Lung (tissue), 12 donors: ENCODE results near the gene MAN2A1. TPM values are rescaled to one million over a fixed set of nuclear protein-coding genes. Genes with fewer than 3 reads are reported as not detected.

Source experiments
- ATAC-seq: fragments of 200-7000 bp; cut with Tn5 transposase; one replicate; pipeline ENCODE4 v1.9.1; 2020; ENCODE audit warnings: moderate number of reproducible peaks; ENCODE audit not compliant: insufficient read depth, low FRiP score
- DNase-seq, 3 donors: peaks; one replicate each; pipeline ENCODE4 v3.0.0-alpha.2; 2013 to 2017
- H3K27ac ChIP-seq, 2 donors: one replicate each; pipeline ENCODE4 v1.5.1; 2013; ENCODE audit warnings: mild to moderate bottlenecking in 2 of 2, moderate library complexity in 2 of 2, control low read depth in 1 of 2, inconsistent platforms in 1 of 2, low read depth in 1 of 2, low read length in 1 of 2
- H3K27me3 ChIP-seq, 3 donors: one replicate each; pipeline ENCODE4 v1.5.1; 2013; ENCODE audit warnings: low read length in 2 of 3; ENCODE audit not compliant: control insufficient read depth in 3 of 3, insufficient read depth in 3 of 3
- H3K36me3 ChIP-seq, 4 donors: one replicate each; pipeline ENCODE4 v1.5.1; 2013; ENCODE audit warnings: low read length in 4 of 4, mild to moderate bottlenecking in 1 of 4, moderate library complexity in 1 of 4; ENCODE audit not compliant: control insufficient read depth in 4 of 4, insufficient read depth in 4 of 4
- H3K4me1 ChIP-seq, 5 donors: one replicate each; pipeline ENCODE4 v1.5.1; 2013; ENCODE audit warnings: low read length in 5 of 5, mild to moderate bottlenecking in 2 of 5, moderate library complexity in 1 of 5; ENCODE audit not compliant: control insufficient read depth in 5 of 5, insufficient read depth in 5 of 5
- H3K4me3 ChIP-seq: one replicate; pipeline ENCODE4 v1.5.1; 2013; ENCODE audit warnings: mild to moderate bottlenecking, control low read depth, moderate library complexity
- H3K9ac ChIP-seq, 2 donors: one replicate each; pipeline ENCODE4 v1.5.1; 2013; ENCODE audit warnings: low read length in 2 of 2, control low read depth in 1 of 2; ENCODE audit not compliant: insufficient read depth in 1 of 2
- H3K9me3 ChIP-seq, 4 donors: one replicate each; pipeline ENCODE4 v1.5.1; 2013; ENCODE audit warnings: low read length in 3 of 4, mild to moderate bottlenecking in 1 of 4, moderate library complexity in 1 of 4; ENCODE audit not compliant: control insufficient read depth in 4 of 4, insufficient read depth in 3 of 4
- CTCF ChIP-seq: IDR thresholded peaks from 2 replicates; pipeline ENCODE4 v1.5.1; 2012; ENCODE audit warnings: mild to moderate bottlenecking; ENCODE audit errors: control extremely low read depth, extremely low read depth
- WGBS, 2 donors: extraction: QIAGEN DNeasy Blood & Tissue Kit; methylation state at CpG; one replicate each; pipeline ENCODE4 v1.1.7; 2013; 5-methylcytosine and 5-hydroxymethylcytosine counted together
- polyA plus RNA-seq, 2 donors: library from polyadenylated mRNA; stranded (reverse); fragments of 200-250 nt; gene quantifications; one replicate each; pipeline ENCODE4 v1.2.1, GENCODE V29; 2013
- total RNA-seq, 2 donors: library from RNA; depleted of rRNA in 1 of 2; stranded (reverse); fragments of >200 nt in 1 of 2; gene quantifications; one replicate each; pipeline ENCODE4 v1.2.1, GENCODE V29; 2014 to 2021
- donor health status: control.
- donor health status: control.
- donor health status: Bipolar disorder and iron deficiency.
- donor health status: healthy.
- donor health status: DM: yes; HTN: yes; CAD: no.

The MAN2A1 gene
- total and polyA plus RNA-seq, 4 donors, result 7.8 to 65.1 (median 25.3) TPM

GRCh38 chr5:109694451-109694891 is 4.7 kb downstream of the MAN2A1 start:
- WGBS, 2 donors, result 95 to 100% methylated on average over 1 of the region's 1 CpG
- H3K36me3 ChIP-seq, result no peaks in the 10 kb centered on the region
- H3K9me3 ChIP-seq, result no peaks in the 10 kb centered on the region
- H3K27ac ChIP-seq, result no peak overlapping the region
- DNase-seq (no peak), ATAC-seq (no peak)
- H3K4me1 ChIP-seq, result peaks cover 0 to 37% (median 10%) of the 10 kb centered on the region in 5 donors
- no peak overlapping the region for H3K4me3 ChIP-seq
- no peaks in the 10 kb centered on the region for H3K27me3 ChIP-seq
- no peak for TF ChIP-seq CTCF
- no peak overlapping the region for H3K9ac ChIP-seq

GRCh38 chr5:109695005-109695926 is 5.5 kb downstream of the MAN2A1 start:
- DNase-seq (no peak), ATAC-seq (no peak)
- H3K27me3 ChIP-seq, result no peaks in the 10 kb centered on the region
- no peaks in the 10 kb centered on the region for H3K9me3 ChIP-seq
- no peaks in the 10 kb centered on the region for H3K36me3 ChIP-seq
- no peak for TF ChIP-seq CTCF
- no peak overlapping the region for H3K4me3 ChIP-seq
- no peak overlapping the region for H3K27ac ChIP-seq
- H3K9ac ChIP-seq, result no peak overlapping the region
- peaks cover 0 to 37% (median 10%) of the 10 kb centered on the region in 5 donors for H3K4me1 ChIP-seq
- WGBS, 2 donors, result 41 to 61% methylated on average over 1 of the region's 1 CpG

- Histone ChIP-seq H3K27me3 (no peaks in the 10 kb centered on the region), H3K4me1 (peaks cover 0 to 25% (median 9%) of the 10 kb centered on the region in 5 donors), H3K9me3 (no peaks in the 10 kb centered on the region), H3K4me3 (no peak overlapping the region), H3K9ac (no peak overlapping the region), H3K36me3 (no peaks in the 10 kb centered on the region), H3K27ac (no peak overlapping the region)
- 68 to 69% methylated on average over 1 of the region's 1 CpG for WGBS, 2 donors
- DNase-seq (no peak), ATAC-seq (no peak)
- TF ChIP-seq CTCF, result no peak
Measured at GRCh38 chr5:109697339-109697738, 7.6 kb downstream of the MAN2A1 start.
